ENCODE measurements around the gene DCAKD. TPM values are rescaled to one million over a fixed set of nuclear protein-coding genes. Genes with fewer than 3 reads are reported as not detected.
"Not testable (repeated sequence)": the region's sequence is repeated elsewhere in the genome, so short reads cannot be mapped to it uniquely, and the experiment has no call there.

Gene DCAKD
- total and polyA plus RNA-seq, 2 experiments from 2014 or later: 60.6 to 113 TPM

DNA sequence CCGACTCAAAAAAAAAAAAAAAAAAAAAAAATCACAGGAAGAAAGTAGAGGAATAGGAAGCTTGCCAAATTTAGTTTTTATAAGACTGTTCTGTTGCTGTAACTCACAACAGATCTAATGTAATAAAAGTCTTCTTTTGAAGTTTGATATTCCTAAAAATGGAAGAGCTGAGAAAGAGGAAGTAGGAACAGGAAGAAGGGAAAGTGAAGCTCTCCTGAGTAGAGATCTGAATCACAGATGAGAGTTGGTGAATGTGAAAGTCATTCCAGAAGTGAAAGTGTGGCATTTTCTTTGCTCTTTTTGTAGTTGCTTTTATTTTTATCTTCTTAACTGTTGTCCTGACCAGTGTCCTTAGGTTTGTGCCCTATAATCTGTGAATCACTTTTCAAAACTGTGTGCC is 11.8 kb upstream of the DCAKD start:
- Histone ChIP-seq H3K4me3 (no peak overlapping the region), H3K36me3 (no peaks in the 10 kb centered on the region), H3K27me3 (no peaks in the 10 kb centered on the region), H3K27ac (peak overlapping the region; percentile 89), H3K4me1 (ENCODE audit: low read depth) (peaks cover 29% of the 10 kb centered on the region), H3K9me3 (ENCODE audit: low read depth) (no peaks in the 10 kb centered on the region)
- TF ChIP-seq, protein P1, sequence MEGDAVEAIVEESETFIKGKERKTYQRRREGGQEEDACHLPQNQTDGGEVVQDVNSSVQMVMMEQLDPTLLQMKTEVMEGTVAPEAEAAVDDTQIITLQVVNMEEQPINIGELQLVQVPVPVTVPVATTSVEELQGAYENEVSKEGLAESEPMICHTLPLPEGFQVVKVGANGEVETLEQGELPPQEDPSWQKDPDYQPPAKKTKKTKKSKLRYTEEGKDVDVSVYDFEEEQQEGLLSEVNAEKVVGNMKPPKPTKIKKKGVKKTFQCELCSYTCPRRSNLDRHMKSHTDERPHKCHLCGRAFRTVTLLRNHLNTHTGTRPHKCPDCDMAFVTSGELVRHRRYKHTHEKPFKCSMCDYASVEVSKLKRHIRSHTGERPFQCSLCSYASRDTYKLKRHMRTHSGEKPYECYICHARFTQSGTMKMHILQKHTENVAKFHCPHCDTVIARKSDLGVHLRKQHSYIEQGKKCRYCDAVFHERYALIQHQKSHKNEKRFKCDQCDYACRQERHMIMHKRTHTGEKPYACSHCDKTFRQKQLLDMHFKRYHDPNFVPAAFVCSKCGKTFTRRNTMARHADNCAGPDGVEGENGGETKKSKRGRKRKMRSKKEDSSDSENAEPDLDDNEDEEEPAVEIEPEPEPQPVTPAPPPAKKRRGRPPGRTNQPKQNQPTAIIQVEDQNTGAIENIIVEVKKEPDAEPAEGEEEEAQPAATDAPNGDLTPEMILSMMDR (IDR thresholded peaks at IDR 0.05; ENCODE audit: low read depth, low read length): no peak
- DNase-seq (ENCODE audit: low read depth in 1 of 2, low spot score in 1 of 2): no peak

DNA sequence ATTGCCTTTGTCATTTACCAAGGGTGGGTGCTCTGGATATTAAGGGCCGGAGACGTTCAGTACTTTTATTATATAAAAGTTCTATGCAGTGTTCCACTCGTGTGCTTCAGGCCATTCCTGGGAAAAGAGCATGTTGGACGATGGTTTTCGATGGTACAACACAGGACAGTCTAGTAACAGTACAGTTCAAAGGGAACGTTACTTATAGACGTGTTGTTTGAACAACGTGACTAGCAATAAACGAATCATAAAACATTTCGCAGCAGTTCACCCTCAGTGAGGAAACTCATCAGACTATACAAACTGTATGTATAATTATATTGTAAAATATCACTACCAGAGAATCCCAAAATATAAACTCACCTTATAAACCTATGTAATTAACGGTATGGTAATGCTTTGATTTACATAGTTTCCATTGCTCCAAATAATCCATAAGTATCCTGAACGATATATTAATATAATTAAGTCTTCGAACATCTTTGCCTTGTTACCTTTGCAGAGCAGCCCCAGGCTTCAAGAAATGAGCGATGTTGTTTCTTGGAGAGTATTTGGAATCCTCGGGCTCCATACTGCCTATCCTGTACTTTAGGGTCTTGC is 10.3 kb upstream of the DCAKD start:
- TF ChIP-seq, protein P1 (IDR thresholded peaks at IDR 0.05; ENCODE audit: low read depth, low read length): no peak
- no peak for DNase-seq (ENCODE audit: low read depth in 1 of 2, low spot score in 1 of 2)
- H3K9me3 ChIP-seq (ENCODE audit: low read depth): no peaks in the 10 kb centered on the region
- H3K27me3 ChIP-seq: no peaks in the 10 kb centered on the region
- peak overlapping the region; percentile 72 for H3K4me3 ChIP-seq
- peak overlapping the region; percentile 88 for H3K27ac ChIP-seq
- H3K4me1 ChIP-seq (ENCODE audit: low read depth): peaks cover 29% of the 10 kb centered on the region
- H3K36me3 ChIP-seq: no peaks in the 10 kb centered on the region

DNA sequence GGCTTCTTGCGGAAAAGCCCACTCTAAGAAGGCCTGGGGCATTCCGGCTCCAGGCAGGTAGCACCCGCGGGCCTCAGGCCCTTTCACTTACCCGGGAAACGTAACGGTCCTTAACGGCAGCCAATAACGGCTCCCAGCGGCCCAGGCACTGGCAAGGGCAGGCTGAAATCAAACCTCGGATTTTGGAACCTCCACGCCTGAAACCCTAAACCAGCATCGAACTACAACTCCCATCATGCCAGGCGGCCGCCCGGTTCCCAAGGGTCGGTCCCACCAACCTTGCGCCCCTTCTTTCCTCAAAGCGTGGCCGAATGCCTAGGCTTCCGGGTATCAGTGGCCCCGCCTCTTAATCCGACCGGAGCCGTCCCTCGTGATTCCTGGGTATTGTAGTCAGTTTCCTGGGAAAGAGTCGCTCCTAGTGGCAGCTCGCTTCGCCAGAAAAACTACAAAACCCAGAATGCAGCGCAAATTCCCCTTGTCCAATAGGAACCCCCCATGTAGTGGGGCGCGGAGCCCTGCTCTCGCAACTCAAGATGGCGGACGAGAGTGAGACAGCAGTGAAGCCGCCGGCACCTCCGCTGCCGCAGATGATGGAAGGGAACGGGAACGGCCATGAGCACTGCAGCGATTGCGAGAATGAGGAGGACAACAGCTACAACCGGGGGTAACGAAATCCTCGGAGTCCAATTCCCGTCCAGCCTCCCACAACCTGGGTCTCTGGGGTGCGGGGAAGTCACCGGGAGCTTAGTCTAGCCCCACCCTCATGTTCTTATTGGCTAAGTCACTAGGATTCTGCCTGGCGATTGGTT is 9.6 kb upstream of the DCAKD start, which contains the start of gene NMT1:
NMT1 (plus strand) TSS at position 521 of the 809 bp plus-strand sequence; CDS start at position 534, 13 bp downstream.
- no peaks in the 10 kb centered on the region for H3K27me3 ChIP-seq
- H3K9me3 ChIP-seq (ENCODE audit: low read depth): no peaks in the 10 kb centered on the region
- no peaks in the 10 kb centered on the region for H3K36me3 ChIP-seq
- peaks cover 29% of the 10 kb centered on the region for H3K4me1 ChIP-seq (ENCODE audit: low read depth)
- peak; percentile 100 for DNase-seq (ENCODE audit: low read depth in 1 of 2, low spot score in 1 of 2)
- H3K4me3 ChIP-seq: peak within 1 kb of the TSS; percentile 72
- TF ChIP-seq, protein P1 (IDR thresholded peaks at IDR 0.05; ENCODE audit: low read depth, low read length): no peak
- peak within 1 kb of the TSS; percentile 91 for H3K27ac ChIP-seq

DNA sequence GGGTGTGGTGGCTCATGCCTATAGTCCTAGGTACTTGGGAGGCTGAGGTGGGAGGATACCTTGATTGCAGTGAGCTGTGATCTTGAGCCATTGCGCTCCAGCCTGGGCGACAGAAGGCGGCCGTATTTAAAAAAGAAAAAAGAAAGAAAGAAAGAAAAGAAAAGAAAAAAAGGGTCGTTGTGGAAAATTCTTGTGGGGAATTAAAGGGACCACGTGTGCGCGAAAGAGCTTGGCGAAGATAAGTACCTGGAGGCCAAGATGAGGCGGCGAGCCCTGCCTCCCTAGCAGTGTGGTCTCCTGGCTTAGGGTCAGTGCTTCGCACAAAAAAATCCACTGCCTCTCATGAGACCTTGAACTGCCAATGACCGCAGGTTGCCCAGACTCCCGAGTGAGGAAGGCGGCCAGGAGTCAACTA is 9.0 kb upstream of the DCAKD start:
- Histone ChIP-seq H3K27me3 (no peaks in the 10 kb centered on the region), H3K4me1 (ENCODE audit: low read depth) (peaks cover 29% of the 10 kb centered on the region), H3K36me3 (no peaks in the 10 kb centered on the region), H3K9me3 (ENCODE audit: low read depth) (no peaks in the 10 kb centered on the region), H3K27ac (peak overlapping the region; percentile 91), H3K4me3 (peak overlapping the region; percentile 57)
- DNase-seq (ENCODE audit: low read depth in 1 of 2, low spot score in 1 of 2): no peak
- TF ChIP-seq, protein P1 (IDR thresholded peaks at IDR 0.05; ENCODE audit: low read depth, low read length): no peak

DNA sequence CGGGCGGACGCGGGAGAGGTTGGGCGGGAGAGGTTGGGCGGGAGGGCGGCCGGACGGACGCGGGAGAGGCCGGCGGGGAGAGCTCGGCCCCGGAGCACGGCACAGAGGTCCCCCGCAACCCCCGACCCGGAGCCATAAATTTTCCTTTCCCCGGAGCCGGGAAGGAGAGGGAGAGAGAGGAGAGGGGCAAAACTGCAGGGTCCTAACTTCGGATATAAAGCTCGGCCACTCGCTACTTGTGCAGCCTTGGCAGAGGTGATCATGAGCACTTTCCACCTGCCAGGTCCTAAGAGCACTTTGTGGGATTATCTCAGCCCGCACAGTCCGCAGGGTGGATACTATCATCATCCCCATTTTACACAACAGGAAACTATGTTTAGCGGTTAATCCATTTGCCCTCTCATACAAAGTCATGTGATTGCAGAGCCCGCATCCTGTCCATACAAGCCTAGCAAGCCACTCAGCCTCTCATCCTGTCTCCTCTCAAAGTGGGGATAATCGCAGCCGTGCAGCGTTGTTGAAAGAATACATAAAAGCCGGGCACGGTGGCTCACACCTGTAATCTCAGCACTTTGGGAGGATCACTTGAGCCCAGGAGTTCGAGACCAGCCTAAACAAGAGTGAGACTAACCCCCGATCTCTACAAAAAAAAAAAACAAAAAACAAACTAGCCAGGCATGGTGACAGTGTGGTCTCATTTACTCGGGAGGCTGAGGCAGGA is 780 bp upstream of the DCAKD start:
- Histone ChIP-seq H3K9me3 (ENCODE audit: low read depth) (no peaks in the 10 kb centered on the region), H3K4me3 (peak overlapping the region; percentile 46), H3K4me1 (ENCODE audit: low read depth) (peaks cover 4% of the 10 kb centered on the region), H3K36me3 (no peaks in the 10 kb centered on the region), H3K27ac (peak overlapping the region; percentile 77), H3K27me3 (no peaks in the 10 kb centered on the region)
- TF ChIP-seq, protein P1 (IDR thresholded peaks at IDR 0.05; ENCODE audit: low read depth, low read length): no peak
- DNase-seq (ENCODE audit: low read depth in 1 of 2, low spot score in 1 of 2): peak; percentile 37 to 42

DNA sequence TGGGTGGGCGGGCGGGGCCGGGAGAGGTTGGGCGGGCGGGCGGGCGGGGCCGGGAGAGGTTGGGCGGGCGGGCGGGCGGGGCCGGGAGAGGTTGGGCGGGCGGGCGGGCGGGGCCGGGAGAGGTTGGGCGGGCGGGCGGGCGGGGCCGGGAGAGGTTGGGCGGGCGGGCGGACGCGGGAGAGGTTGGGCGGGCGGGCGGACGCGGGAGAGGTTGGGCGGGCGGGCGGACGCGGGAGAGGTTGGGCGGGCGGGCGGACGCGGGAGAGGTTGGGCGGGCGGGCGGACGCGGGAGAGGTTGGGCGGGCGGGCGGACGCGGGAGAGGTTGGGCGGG is 254 bp upstream of the DCAKD start:
- not testable (repeated sequence) for H3K36me3 ChIP-seq; H3K27me3 ChIP-seq; DNase-seq (ENCODE audit: low read depth in 1 of 2, low spot score in 1 of 2); H3K4me1 ChIP-seq (ENCODE audit: low read depth); H3K9me3 ChIP-seq (ENCODE audit: low read depth)
- peak overlapping the region; percentile 46 for H3K4me3 ChIP-seq
- peak overlapping the region; percentile 77 for H3K27ac ChIP-seq

Measured in cardiac muscle cell (in vitro differentiated cells and primary cell).